Adrenal gland (tissue), 5 donors: ENCODE data around the gene PTPRS.

Experiments used
- POLR2A ChIP-seq, 2 donors: fragments of 450-650 bp; IDR thresholded peaks; one replicate each; pipeline ENCODE4 v1.6.1; 2017; ENCODE audit warnings: antibody characterized with exemption in 2 of 2, mild to moderate bottlenecking in 2 of 2, moderate library complexity in 1 of 2
- TF ChIP-seq, protein P1 (sequence below), 6 experiments: fragments of 450-650 bp in 4 of 6; fragments of 200-600 bp in 2 of 6; sonication (generic) in 1 of 6; IDR thresholded peaks; 1 replicate in 5 of 6; 2 replicates in 1 of 6; pipeline versions ENCODE4 v1.5.1 to v1.8.0; 2016 to 2021; ENCODE audit warnings: antibody characterized with exemption in 6 of 6, mild to moderate bottlenecking in 2 of 6, moderate library complexity in 1 of 6
- donor health status: DM: no; HTN: no; CAD: no.

DNA sequence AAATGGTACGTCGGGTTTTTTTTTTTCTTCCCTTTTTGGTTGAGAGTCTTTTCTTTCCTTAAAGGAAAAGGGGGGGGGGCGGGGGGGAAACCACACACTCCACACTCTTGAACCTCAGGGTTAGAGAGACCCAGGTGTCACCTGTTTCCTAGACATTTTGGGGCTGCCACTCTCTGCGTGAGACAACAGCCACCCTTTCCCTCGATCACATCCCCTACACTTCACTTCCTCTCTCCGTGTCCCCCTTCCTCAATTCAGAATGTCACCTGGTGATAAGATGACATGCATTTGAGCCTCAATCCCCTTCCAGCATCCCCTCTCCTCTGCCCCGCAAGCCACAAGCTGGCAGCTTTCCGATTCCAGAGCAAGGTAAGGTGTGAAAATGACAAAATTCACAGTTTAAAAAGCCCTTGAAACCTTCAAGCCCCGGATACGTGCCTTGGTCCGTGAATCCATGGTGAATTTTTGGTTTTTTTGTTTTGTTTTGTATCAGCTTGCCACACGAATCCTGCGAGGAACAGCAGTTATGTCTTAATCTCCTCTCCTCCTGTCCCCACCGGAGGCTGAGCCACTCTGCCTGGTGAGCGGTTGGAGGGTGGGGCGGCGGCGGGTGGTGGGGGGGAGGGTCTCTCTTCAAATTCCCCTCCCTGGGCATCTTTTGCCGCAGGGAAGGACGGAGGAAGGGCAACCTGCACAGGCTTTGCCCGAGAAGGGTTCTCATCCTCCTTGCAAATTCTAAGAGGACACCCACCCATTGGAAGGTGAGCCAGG, 4.2 kb downstream of the PTPRS start:
- TF ChIP-seq, protein P1, sequence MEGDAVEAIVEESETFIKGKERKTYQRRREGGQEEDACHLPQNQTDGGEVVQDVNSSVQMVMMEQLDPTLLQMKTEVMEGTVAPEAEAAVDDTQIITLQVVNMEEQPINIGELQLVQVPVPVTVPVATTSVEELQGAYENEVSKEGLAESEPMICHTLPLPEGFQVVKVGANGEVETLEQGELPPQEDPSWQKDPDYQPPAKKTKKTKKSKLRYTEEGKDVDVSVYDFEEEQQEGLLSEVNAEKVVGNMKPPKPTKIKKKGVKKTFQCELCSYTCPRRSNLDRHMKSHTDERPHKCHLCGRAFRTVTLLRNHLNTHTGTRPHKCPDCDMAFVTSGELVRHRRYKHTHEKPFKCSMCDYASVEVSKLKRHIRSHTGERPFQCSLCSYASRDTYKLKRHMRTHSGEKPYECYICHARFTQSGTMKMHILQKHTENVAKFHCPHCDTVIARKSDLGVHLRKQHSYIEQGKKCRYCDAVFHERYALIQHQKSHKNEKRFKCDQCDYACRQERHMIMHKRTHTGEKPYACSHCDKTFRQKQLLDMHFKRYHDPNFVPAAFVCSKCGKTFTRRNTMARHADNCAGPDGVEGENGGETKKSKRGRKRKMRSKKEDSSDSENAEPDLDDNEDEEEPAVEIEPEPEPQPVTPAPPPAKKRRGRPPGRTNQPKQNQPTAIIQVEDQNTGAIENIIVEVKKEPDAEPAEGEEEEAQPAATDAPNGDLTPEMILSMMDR (IDR thresholded peaks at IDR 0.05) = no peak
- no peak for TF ChIP-seq POLR2A (IDR thresholded peaks at IDR 0.05)
